Measurements from ENCODE around the gene RBFOX2. TPM values are rescaled to one million over a fixed set of nuclear protein-coding genes. Genes with fewer than 3 reads are reported as not detected.

The RBFOX2 gene
- total RNA-seq, 4 donors from 2014 or later: 39.4 to 80.0 (median 52.9) TPM

DNA sequence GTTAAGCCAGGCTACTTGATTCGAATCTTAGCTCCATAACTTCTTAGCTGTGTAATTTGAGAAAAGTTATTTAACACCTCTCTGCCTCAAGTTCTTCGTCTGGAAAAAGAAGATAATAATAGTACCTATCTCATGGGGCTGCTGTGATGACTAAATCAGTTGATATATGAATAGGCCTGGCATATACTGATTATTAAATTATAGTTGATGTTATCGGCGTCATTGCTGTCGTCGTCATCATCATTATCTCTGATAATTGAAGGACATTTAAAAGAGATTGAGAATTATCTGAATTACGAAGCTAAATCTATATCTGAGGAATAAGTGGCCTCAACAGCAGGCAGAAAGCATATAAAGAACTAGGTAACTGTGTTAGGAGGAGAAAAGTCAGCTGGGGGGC lies 165.9 kb downstream of the RBFOX2 start:
- H3K4me1 ChIP-seq: peaks cover 0 to 8% (median 0%) of the 10 kb centered on the region in 4 donors
- TF ChIP-seq POLR2A (IDR thresholded peaks at IDR 0.05): no peak
- TF ChIP-seq, protein P1, sequence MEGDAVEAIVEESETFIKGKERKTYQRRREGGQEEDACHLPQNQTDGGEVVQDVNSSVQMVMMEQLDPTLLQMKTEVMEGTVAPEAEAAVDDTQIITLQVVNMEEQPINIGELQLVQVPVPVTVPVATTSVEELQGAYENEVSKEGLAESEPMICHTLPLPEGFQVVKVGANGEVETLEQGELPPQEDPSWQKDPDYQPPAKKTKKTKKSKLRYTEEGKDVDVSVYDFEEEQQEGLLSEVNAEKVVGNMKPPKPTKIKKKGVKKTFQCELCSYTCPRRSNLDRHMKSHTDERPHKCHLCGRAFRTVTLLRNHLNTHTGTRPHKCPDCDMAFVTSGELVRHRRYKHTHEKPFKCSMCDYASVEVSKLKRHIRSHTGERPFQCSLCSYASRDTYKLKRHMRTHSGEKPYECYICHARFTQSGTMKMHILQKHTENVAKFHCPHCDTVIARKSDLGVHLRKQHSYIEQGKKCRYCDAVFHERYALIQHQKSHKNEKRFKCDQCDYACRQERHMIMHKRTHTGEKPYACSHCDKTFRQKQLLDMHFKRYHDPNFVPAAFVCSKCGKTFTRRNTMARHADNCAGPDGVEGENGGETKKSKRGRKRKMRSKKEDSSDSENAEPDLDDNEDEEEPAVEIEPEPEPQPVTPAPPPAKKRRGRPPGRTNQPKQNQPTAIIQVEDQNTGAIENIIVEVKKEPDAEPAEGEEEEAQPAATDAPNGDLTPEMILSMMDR (IDR thresholded peaks at IDR 0.05): no peak
- no peaks in the 10 kb centered on the region for H3K27me3 ChIP-seq
- H3K4me3 ChIP-seq: no peak overlapping the region
- H3K27ac ChIP-seq: no peak overlapping the region
- no peak for DNase-seq
- no peaks in the 10 kb centered on the region for H3K9me3 ChIP-seq
- H3K36me3 ChIP-seq: no peaks in the 10 kb centered on the region

DNA sequence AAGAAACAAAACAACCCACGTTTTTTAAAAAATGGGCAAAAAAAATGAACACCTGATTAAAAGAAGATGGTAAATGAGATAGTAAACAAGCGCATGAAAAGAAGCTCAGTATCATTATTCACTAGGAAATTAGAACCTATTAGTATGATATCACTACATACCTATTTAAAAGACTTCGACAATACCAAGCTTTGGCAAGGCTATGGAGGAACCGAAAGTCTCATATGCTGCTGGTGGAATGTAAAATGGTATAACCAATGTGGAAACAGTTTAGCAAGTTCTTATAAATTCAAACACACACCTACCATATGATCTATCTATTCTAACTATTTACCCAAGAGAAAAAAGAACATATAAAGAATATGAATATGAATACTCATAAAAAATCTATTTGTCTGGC lies 167.2 kb downstream of the RBFOX2 start:
- DNase-seq: no peak
- no peaks in the 10 kb centered on the region for H3K36me3 ChIP-seq
- H3K4me1 ChIP-seq: peaks cover 0 to 8% (median 0%) of the 10 kb centered on the region in 4 donors
- H3K27ac ChIP-seq: no peak overlapping the region
- H3K4me3 ChIP-seq: no peak overlapping the region
- no peaks in the 10 kb centered on the region for H3K9me3 ChIP-seq
- H3K27me3 ChIP-seq: no peaks in the 10 kb centered on the region
- TF ChIP-seq, protein P1 (IDR thresholded peaks at IDR 0.05): no peak
- TF ChIP-seq POLR2A (IDR thresholded peaks at IDR 0.05): no peak

DNA sequence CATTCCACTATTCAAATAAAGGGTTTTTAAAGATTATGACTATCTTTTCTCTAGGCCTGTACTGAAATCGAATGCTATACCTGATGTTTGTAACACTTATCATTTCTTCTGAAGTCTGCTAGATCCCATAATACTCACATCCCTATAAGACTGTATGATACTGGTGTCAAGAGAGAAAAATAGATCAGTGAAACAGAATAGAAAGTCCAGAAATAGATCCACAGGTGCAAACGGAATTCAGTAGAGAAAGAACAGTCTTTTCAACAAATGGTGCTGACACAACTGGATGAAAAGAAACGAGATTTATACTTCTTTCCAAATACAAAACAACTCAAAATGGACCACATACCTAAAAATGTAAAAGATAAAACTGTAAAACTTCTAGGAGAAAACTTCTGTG lies 167.8 kb downstream of the RBFOX2 start:
- Histone ChIP-seq H3K36me3 (no peaks in the 10 kb centered on the region), H3K4me1 (peaks cover 0 to 8% (median 0%) of the 10 kb centered on the region in 4 donors), H3K27me3 (no peaks in the 10 kb centered on the region), H3K4me3 (no peak overlapping the region), H3K27ac (no peak overlapping the region), H3K9me3 (no peaks in the 10 kb centered on the region)
- no peak for DNase-seq
- TF ChIP-seq, protein P1 (IDR thresholded peaks at IDR 0.05): no peak
- no peak for TF ChIP-seq POLR2A (IDR thresholded peaks at IDR 0.05)

DNA sequence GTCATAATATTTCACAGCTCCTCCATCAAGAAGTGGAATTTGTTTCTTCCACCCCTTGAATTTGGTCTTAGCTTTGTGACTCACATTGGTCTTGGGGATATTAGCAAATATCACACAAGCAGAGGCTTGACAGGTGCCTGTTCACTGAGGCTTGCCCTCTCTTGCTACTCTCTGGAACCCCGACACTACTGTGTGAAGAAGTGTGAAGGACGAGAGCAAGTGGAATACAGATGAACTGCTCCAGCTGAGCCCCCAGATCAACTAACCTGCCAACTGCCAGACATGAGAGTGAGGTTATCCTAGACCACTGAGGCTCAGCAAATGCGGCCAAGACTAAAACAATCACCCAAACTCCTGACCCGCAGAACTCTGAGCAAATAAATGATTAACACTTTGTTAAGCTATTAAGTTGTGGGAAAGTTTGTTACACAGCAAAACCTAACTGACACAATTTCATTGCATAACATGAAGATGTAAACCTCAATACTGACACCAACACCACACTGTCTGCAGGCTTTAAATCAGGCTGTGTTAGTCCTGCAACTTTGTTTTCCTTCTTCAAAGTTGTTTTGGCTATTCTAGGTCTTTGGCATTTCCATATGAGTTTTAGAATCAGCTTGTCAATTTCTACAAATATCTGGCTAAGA lies 168.4 kb downstream of the RBFOX2 start:
- Histone ChIP-seq H3K4me1 (peaks cover 0 to 8% (median 0%) of the 10 kb centered on the region in 4 donors), H3K4me3 (no peak overlapping the region), H3K36me3 (no peaks in the 10 kb centered on the region), H3K27me3 (no peaks in the 10 kb centered on the region), H3K27ac (no peak overlapping the region), H3K9me3 (no peaks in the 10 kb centered on the region)
- no peak for DNase-seq
- TF ChIP-seq POLR2A (IDR thresholded peaks at IDR 0.05): no peak
- TF ChIP-seq, protein P1 (IDR thresholded peaks at IDR 0.05): no peak

DNA sequence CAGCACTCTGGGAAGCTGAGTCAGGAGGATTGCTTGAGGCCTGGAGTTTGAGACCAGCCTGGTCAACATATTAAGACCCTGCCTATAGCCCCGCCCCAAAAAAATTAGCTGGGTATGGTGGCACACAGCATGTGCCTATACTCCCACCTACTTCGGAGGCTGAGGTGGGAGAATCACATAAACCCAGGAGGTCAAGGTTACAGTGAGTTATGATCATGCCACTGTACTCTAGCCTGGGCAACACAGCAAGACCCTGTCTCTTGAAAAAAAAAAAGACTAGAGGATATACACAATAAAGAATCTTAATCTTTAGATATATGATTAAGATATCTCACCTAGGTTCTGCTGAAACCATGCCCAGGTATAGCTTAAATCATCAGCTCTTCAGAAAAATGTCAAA lies 174.3 kb downstream of the RBFOX2 start:
- no peak overlapping the region for H3K4me3 ChIP-seq
- no peak for DNase-seq
- peaks cover 0 to 11% (median 0%) of the 10 kb centered on the region in 4 donors for H3K4me1 ChIP-seq
- H3K36me3 ChIP-seq: no peaks in the 10 kb centered on the region
- no peaks in the 10 kb centered on the region for H3K27me3 ChIP-seq
- H3K27ac ChIP-seq: no peak overlapping the region
- no peak for TF ChIP-seq POLR2A (IDR thresholded peaks at IDR 0.05)
- TF ChIP-seq, protein P1 (IDR thresholded peaks at IDR 0.05): no peak
- H3K9me3 ChIP-seq: no peaks in the 10 kb centered on the region

All from Peyer's patch (tissue), 4 donors.